Thyroid gland (tissue), 4 donors: Measurements from ENCODE around the gene ACIN1.

Experiments
- POLR2A ChIP-seq, 2 donors: fragments of 450-650 bp; IDR thresholded peaks; one replicate each; pipeline ENCODE4 v1.6.1; 2017; ENCODE audit warnings: antibody characterized with exemption in 2 of 2, mild to moderate bottlenecking in 2 of 2, moderate library complexity in 1 of 2
- TF ChIP-seq, protein P1 (sequence below), 6 experiments: fragments of 200-600 bp in 3 of 6; fragments of 450-650 bp in 3 of 6; sonication (generic) in 3 of 6; IDR thresholded peaks; one replicate each; pipeline ENCODE4 v1.5.1; 2016 to 2019; ENCODE audit warnings: antibody characterized with exemption in 6 of 6, mild to moderate bottlenecking in 2 of 6, inconsistent platforms in 1 of 6, moderate library complexity in 1 of 6

GRCh38 chr14:23139874-23140273 is 44.9 kb upstream of the ACIN1 start:
- TF ChIP-seq, protein P1, sequence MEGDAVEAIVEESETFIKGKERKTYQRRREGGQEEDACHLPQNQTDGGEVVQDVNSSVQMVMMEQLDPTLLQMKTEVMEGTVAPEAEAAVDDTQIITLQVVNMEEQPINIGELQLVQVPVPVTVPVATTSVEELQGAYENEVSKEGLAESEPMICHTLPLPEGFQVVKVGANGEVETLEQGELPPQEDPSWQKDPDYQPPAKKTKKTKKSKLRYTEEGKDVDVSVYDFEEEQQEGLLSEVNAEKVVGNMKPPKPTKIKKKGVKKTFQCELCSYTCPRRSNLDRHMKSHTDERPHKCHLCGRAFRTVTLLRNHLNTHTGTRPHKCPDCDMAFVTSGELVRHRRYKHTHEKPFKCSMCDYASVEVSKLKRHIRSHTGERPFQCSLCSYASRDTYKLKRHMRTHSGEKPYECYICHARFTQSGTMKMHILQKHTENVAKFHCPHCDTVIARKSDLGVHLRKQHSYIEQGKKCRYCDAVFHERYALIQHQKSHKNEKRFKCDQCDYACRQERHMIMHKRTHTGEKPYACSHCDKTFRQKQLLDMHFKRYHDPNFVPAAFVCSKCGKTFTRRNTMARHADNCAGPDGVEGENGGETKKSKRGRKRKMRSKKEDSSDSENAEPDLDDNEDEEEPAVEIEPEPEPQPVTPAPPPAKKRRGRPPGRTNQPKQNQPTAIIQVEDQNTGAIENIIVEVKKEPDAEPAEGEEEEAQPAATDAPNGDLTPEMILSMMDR (IDR thresholded peaks at IDR 0.05) = no peak
- TF ChIP-seq POLR2A (IDR thresholded peaks at IDR 0.05) = no peak
